Measurements from ENCODE around the gene FOXL1. TPM values are rescaled to one million over a fixed set of nuclear protein-coding genes. Genes with fewer than 3 reads are reported as not detected.

The FOXL1 gene
- total RNA-seq, 1 experiment from 2014 or later, result 7.5 TPM

- TF ChIP-seq, protein P1, sequence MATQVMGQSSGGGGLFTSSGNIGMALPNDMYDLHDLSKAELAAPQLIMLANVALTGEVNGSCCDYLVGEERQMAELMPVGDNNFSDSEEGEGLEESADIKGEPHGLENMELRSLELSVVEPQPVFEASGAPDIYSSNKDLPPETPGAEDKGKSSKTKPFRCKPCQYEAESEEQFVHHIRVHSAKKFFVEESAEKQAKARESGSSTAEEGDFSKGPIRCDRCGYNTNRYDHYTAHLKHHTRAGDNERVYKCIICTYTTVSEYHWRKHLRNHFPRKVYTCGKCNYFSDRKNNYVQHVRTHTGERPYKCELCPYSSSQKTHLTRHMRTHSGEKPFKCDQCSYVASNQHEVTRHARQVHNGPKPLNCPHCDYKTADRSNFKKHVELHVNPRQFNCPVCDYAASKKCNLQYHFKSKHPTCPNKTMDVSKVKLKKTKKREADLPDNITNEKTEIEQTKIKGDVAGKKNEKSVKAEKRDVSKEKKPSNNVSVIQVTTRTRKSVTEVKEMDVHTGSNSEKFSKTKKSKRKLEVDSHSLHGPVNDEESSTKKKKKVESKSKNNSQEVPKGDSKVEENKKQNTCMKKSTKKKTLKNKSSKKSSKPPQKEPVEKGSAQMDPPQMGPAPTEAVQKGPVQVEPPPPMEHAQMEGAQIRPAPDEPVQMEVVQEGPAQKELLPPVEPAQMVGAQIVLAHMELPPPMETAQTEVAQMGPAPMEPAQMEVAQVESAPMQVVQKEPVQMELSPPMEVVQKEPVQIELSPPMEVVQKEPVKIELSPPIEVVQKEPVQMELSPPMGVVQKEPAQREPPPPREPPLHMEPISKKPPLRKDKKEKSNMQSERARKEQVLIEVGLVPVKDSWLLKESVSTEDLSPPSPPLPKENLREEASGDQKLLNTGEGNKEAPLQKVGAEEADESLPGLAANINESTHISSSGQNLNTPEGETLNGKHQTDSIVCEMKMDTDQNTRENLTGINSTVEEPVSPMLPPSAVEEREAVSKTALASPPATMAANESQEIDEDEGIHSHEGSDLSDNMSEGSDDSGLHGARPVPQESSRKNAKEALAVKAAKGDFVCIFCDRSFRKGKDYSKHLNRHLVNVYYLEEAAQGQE (IDR thresholded peaks at IDR 0.05; ENCODE audit: low read depth), result no peak
- TF ChIP-seq YY1 (IDR thresholded peaks at IDR 0.05; ENCODE audit: extremely low read depth, insufficient replicate concordance, low read depth, low read length) (no peak), MAX (IDR thresholded peaks at IDR 0.05) (no peak), EZH2phosphoT487 (IDR thresholded peaks at IDR 0.05; ENCODE audit: borderline replicate concordance) (no peak), EGR1 (IDR thresholded peaks at IDR 0.05; ENCODE audit: low read depth) (no peak), POLR2A (IDR thresholded peaks at IDR 0.05; ENCODE audit: borderline replicate concordance, extremely low read depth, insufficient read depth, insufficient read length) (no peak)
Measured at GRCh38 chr16:86611941-86612340, 33.6 kb downstream of the FOXL1 start (continued).

- CTCF ChIA-PET, result no interaction called here
- H3K4me2 ChIP-seq (ENCODE audit: low read length), result no peak overlapping the region
- no peak overlapping the region for H2AFZ ChIP-seq (ENCODE audit: low read depth, low read length, poor library complexity, severe bottlenecking)
- no peaks in the 10 kb centered on the region; the same call in 1 of the 2 replicates for H3K27me3 ChIP-seq (ENCODE audit: insufficient read depth, low read length)
- H3K9me2 ChIP-seq (ENCODE audit: insufficient read depth), result no peaks in the 10 kb centered on the region
- no peak overlapping the region for H3K9ac ChIP-seq (ENCODE audit: low read length)
- POLR2A ChIA-PET, result no interaction called here
- H3K4me1 ChIP-seq (ENCODE audit: control insufficient read depth in 1 of 2, insufficient read depth in 2 of 2, low read length in 2 of 2), result peaks cover 0 to 8% of the 10 kb centered on the region in 2 experiments; a peak in 1 of 4 replicates
- no TSS peak for BruUV-seq (replicated peaks)
- H3K9me3 ChIP-seq (ENCODE audit: control insufficient read depth in 1 of 2, insufficient read depth in 1 of 2, low read depth in 1 of 2, low read length in 2 of 2), result no peaks in the 10 kb centered on the region
- RAD21 ChIA-PET (ENCODE audit: low non-redundant PET in 1 of 2, low total read pairs in 2 of 2, uncharacterized antibody in 2 of 2, unreplicated experiment in 2 of 2), result no interaction called here
- no peak overlapping the region for H3K4me3 ChIP-seq (replicated peaks in 1 of 2; ENCODE audit: low read depth in 1 of 2, low read length in 2 of 2)
- H3K27ac ChIP-seq (ENCODE audit: low read depth, low read length), result no peak overlapping the region
- TF ChIP-seq ZBTB33 (IDR thresholded peaks at IDR 0.05; ENCODE audit: extremely low read depth, insufficient replicate concordance, low read length) (no peak), CTCF (IDR thresholded peaks at IDR 0.05 in 2 of 3, conservative IDR thresholded peaks at IDR 0.05 in 1 of 3; ENCODE audit: borderline replicate concordance in 1 of 3, insufficient read depth in 1 of 3, low read depth in 2 of 3, low read length in 2 of 3) (no peak), SRF (IDR thresholded peaks at IDR 0.05; ENCODE audit: low read depth) (no peak)
- intact Hi-C loops (cut with micrococcal nuclease), result loop anchor here (5.0 kb wide), 1 partner anchor 218 kb away; no protein-coding TSS in a partner anchor
- no peaks in the 10 kb centered on the region for H3K36me3 ChIP-seq (ENCODE audit: control insufficient read depth in 1 of 2, insufficient read depth in 2 of 2, low read length in 2 of 2)
- no peak for DNase-seq (ENCODE audit: low read depth, low spot score)
- no peak for ATAC-seq
- H3K79me2 ChIP-seq (ENCODE audit: insufficient read depth, low read length), result no peaks in the 10 kb centered on the region
- H4K20me1 ChIP-seq (ENCODE audit: insufficient read depth), result no peaks in the 10 kb centered on the region
Measured at GRCh38 chr16:86614699-86615098, 36.4 kb downstream of the FOXL1 start.

Measured in HCT116 (cell line).